Measurements from ENCODE around the gene LAMB4.

The LAMB4 gene

DNA sequence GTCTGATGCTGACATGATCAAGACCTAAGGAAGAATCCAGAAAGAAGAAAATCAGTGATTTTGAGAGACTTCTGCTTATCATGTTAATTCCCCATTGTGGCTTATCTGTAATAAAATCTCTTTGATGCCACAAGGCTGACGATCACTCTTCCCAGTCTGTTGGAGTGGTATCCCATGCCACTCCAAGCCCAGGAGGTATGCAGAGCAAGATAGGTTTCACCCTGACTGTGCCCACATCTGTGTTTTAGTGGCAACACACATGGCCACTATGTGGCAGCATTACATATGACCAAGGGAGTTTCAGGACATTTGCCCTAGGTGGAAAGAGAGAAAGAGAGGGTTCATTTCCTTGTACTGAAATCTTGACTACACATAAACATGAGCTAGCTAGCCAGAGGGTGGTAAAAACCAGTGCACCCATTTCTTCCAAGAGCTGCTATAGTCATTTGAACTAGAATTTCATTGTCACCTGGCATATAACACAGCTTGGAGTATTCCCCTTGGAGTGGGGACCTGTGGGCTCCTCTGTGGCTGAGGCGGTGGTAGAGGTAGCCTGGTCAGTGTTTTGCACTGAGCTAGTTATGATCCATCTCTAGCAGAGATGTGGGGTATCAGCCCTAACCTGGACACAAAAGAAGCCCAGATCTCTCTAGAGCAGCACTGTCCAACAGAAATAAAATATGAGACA lies 20.8 kb downstream of the LAMB4 start:
- DNase-seq (ENCODE audit: low read depth in 2 of 2) = no peak

DNA sequence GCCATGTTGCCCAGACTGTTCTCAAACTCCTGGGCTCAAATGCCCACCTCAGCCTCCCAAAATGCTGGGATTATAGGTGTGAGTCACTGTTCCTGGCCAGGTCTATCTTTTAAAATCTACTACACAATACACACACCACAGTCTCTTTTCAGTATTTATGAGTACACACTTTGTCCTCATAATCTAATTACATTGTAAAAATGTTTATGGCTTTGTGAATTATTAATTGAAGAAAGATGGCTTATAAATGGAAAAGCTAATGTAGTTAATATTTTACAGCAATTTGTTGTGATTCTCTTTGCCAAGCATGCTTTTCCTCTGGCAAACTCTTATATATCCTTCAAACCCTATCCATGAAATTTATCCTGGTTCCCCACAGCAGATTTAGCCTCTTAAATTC lies 22.0 kb downstream of the LAMB4 start:
- no peak for DNase-seq (ENCODE audit: low read depth in 2 of 2)

DNA sequence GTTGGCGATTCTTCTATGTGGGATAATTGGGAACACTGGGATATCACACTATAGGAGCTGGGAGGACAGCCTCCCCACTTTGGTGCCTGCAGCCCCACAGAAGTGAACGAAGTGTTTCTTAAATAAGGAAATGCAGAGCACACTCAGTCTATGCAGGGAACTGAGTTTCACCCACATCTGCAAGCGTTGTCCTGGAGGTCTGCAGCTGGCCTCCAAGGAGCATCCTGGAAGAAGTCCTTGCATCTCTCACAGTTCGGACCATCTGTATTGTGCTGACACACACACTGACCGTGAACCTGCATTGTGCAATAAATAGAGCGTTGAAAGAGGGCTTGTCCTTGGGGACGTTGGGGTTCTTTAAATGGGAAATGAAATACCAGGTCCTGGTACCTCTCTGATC lies 25.8 kb downstream of the LAMB4 start:
- DNase-seq (ENCODE audit: low read depth in 2 of 2) = no peak

DNA sequence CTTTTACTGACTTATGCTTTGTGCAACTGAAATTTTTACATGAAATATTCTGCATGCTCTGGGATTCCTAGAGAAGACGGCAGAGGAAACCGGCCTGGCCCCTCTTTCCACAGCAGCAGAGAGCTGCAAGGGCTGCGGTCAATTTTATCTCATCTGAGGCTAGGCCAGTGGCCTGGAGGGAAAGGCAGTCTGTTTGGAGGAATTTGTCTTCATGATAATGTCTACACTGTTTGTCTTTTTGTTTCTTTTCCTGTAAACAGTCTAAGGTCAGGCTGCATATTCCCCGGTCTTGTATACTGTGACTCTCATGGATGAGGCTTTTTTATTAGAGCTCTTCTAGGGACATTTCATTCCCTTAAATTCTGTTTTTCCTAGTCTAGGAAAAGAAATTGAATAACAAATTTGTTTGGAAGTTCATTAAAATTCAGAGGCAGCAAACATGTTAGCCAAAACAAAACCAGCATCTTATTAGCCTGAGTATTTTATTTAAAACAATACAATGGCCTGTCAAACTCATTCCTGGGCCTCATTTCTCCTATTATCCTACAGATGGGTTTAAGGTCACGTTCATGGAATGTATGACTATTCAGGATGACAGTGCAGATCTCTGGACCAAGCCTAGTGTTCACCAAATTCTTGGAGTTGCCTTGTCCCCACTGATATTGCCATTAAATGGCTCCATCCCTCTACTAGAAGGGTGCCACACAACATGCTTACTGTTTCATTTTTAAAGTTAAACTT lies 26.4 kb downstream of the LAMB4 start:
- no peak for DNase-seq (ENCODE audit: low read depth in 2 of 2)

DNA sequence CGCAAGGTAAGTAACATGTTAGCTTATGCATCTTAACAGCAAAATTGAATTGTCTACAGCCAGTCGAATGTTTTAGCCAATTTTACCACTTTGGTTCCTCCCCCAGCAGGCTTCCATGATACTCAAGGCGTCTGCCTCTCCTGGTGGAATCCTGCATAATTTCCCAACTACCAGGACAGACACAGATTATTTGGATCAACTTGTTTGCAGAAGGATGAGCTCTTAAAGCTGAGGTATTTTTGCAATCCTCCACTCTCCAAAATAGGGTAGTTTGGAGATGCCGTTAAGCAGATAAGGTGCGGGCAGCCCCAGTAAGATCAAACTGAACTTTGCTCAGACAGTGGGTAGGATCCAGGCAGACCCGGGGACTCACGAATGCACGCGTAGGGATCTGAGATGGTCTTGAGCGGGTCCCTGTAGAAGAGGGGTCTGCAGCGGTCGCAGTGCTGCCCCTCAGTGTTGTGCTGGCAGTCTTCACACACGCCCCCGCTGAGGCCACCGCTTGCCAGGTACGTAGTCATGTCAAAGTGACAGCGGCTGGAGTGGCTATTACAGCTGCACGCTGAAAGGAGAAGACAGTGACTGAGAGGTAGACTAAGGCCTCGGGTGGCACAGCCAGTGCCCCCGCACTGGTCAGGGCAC lies 27.4 kb downstream of the LAMB4 start:
- DNase-seq (ENCODE audit: low read depth in 2 of 2) = no peak

DNA sequence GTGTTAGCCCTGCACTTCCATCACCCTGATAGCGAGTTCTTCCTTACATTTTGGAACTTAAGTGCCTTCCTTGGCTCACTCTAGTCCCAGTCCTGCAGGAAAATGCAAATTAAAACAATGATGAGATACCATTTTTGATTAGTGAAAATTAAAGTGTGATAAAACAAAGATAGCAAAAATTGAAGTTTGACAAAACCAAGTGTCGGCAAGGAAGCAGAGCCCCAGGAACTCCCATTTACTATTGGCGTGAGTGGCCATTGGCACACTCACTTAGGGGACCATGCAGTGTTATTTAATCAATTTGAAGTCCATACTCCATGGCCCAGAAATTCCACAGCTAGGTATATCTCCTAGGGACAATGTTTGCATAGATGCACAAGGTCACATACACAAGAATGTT lies 28.4 kb downstream of the LAMB4 start:
- DNase-seq (ENCODE audit: low read depth in 2 of 2) = no peak

DNA sequence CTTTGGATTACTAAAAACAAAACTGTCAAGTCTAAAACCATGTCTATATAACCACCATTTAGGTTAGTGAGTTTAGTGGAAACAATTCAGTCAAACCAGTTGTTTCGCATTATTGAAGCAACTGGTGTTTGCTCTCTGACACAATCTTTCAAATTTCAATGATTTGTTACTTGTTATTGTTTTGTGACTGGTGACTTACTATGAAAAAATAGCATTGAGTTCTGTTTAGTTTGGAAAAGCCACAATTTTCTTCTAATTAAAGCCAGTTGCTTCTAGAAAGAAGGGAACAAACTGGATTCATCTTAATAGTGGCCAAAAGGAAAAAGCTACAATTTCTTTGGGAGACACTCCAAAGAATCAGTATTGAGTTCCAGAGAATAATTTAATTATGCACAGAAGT lies 30.4 kb downstream of the LAMB4 start:
- no peak for DNase-seq (ENCODE audit: low read depth in 2 of 2)

DNA sequence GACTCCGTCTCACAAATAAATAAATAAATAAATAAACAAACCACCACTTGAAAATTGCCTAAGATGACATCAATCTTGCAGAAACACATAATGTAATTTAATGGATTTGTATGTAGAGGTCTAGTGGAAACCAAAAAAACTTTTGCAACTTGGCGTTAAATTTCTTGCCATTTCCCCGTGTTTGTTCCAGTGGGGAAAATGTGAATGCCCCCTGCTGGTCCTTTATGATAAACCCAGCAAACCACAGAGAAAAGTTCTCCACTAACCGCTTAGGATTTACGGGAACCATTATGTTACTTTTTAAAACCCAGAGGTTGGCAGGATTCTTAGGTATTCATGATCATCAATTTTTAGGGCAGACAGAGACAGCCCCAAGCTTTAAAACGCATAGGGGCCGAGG lies 32.5 kb downstream of the LAMB4 start:
- DNase-seq (ENCODE audit: low read depth in 2 of 2) = no peak

DNA sequence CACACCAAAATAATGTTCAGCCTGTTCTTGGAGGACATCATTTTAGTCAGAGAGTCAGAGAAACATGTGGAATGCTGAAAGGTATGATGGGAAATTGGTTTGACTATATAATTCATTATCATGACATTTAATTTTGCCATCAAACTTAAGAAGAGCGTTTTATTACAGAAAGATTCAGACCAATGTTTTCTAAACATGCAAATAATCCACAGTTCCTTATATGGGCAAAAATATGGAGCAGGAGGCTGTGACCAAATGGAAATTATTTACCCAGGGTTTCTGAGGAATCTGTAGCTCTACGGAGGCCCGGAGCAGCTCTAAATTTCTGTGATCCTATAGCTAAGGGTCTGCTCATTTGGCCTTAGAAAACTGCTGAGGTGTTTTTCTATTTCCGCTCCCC lies 33.2 kb downstream of the LAMB4 start:
- no peak for DNase-seq (ENCODE audit: low read depth in 2 of 2)

DNA sequence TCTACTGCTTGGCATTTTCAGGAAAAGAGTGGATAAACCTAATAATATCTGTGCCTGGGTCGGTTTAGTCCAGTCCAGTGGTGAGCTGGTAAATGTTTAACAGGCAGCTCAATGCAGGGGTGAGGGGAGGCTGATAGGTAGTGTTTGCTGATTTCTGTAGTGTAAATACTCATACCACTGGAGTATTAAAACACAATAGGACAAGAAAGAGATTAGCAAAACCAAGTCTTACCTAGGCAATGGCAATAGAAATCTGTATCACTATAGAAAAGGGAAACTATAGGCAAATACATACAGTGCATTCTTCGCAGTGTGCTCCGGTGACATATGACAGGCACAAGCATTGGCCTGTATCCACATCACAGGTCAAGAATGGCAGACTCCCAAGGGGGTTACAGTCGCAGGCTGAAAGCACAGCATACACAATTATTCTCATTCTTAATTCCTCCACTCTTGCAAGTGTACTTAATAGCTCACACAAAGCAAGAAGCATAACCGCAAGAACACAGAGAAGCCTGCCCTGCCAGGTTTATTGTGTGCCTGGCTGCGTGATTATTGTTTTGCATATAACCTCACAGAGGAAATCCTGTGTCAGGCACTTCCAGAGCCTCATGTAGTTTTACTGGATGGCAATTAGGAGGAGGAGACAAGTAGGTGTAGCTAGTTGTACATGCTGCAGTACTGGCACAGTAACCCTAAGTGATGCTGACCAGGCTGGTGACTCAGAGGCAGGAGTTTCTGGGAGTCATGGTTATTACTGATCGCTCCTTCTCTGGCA lies 35.0 kb downstream of the LAMB4 start:
- DNase-seq (ENCODE audit: low read depth in 2 of 2) = no peak

DNA sequence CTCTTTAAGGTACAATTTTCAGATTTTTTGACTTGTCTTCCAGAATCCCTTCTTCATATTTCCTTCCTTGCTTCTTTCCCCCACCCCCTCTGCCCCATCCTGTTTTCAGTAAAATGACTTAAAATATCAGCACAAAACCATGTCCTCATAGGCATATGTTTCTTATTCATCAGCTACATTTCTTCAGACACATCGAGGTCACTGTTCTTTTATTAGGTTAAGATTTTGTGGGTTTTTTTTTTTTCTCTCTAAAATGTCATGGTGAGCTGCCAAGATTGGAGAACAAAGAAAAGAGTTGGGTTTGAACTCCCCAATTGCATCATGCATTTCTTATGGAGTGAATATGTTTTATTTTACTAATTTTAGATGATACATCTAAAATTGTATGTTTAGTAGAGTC lies 35.8 kb downstream of the LAMB4 start:
- no peak for DNase-seq (ENCODE audit: low read depth in 2 of 2)

DNA sequence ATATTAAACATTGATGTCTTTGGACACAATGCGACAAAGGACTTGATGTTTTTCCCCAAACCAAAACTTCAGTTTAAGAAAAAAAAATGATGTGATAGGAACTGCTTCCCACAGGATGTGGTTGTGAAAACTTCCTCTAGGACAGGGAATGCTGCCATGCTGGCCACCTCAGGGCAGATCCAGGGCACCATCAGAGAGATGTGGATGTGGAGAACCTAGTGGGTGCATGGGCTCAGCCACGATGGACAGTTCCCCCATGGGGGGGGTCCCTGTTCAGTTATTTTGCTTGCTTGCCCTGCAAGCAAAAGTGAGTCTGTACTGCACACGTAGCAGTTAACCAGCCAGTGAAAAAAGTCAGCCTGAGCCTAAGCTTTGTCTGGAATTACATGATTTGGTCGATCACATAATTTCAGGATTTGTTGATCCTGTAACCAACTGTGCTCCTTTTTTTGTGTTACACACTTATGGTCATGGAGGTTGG lies 36.3 kb downstream of the LAMB4 start:
- DNase-seq (ENCODE audit: low read depth in 2 of 2) = no peak

DNA sequence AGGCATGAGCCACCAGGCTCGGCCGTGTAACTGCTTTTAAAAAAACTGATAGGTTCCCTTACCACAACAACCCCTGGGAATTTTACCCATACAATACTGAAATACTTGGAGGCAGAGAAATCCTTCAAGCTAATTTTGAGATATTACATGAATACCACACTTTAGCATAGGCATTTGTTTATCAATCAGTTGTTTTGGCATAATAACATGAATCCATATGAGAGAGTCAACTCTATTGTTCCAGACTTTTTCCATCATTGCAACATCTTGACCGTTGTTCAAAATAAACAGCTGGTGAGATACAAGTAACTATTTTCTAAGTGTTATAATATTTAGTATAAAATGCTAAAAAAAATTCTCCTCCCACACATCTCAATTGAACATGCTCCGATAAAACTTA lies 36.8 kb downstream of the LAMB4 start:
- DNase-seq (ENCODE audit: low read depth in 2 of 2) = no peak

DNA sequence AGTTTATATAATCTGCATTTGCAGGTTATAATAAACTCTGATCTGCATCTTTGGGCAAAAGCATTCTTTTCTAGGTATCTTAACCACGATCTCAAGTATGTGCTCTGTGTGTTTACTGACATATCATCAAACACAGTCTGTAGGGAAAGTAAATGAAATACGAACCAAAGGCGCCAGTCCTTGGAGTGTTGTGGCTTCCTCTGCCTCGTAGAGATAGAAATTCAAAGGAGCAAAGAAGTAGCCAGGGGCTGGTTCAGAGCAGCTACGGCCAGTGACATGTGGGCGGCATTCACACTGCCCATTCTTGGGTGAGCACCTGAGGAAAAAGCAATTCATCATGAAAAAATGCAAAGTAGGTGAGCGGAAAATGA lies 38.7 kb downstream of the LAMB4 start:
- DNase-seq (ENCODE audit: low read depth in 2 of 2) = no peak

DNA sequence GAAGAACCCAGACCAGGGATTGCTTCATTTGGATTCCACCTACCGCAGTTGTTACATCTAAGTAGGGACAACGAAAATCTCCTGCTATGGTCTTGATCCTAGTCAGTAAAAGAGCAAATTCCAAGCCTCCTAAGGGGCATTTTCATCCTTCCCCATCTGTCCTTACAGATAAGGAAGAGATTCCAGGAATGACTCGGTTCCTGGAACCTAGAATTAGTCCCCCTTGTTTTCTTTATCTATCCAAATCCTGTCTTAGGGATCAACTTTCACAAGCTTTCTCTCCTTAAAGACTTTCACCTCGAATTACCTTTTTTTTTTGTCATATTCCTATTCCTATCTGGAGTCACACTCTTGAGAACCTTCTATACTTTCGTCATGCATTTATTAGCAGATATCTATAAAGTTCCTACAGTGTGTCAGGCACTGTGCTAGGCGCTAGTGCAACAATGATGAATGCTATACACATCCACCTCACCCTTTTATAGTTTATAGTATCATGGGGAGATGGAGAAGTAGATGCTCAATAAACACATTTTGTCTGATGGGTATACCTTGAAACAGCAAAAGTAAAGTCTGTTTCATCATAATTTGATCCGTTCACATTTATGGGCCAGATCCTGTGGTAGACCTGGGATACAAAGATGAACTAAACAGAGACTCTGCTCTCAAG lies 39.2 kb downstream of the LAMB4 start:
- no peak for DNase-seq (ENCODE audit: low read depth in 2 of 2)

DNA sequence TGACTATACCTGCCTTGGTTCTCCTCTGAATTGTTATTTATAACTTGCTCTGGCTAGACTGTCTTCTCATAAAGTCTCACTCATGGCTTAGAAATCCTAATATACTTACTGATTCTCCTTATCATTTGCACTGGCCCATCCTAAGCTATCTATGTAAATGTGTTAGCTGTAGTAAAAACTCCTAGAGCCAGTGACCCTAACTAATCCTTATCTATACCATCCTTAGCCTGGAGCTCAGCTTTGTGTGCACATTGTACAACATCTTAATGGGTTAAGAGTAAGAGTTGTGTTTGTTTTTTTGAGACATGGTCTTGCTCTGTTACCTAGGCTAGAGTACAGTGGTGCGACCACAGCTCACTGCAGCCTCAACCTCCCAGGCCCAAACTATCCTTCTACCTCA lies 40.8 kb downstream of the LAMB4 start:
- DNase-seq (ENCODE audit: low read depth in 2 of 2) = no peak

DNA sequence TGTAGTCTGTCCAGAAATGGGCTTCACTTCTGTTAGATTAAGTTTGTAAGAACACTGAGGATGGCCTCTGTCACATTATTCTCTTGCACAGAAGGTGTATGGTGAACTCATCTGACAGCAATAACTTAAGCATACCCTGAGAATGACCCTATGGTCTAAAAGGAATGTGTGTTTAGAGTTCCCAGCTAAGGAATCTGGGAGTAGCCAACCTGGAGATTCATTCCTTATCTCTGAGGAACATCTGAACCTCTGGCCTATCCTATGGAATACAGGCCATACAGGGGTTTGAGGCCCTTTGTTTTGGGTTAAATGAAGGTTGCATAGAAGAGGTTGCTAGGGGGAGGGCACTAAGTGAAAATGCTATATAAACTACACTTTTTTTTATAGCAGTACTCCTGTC lies 41.4 kb downstream of the LAMB4 start:
- no peak for DNase-seq (ENCODE audit: low read depth in 2 of 2)

DNA sequence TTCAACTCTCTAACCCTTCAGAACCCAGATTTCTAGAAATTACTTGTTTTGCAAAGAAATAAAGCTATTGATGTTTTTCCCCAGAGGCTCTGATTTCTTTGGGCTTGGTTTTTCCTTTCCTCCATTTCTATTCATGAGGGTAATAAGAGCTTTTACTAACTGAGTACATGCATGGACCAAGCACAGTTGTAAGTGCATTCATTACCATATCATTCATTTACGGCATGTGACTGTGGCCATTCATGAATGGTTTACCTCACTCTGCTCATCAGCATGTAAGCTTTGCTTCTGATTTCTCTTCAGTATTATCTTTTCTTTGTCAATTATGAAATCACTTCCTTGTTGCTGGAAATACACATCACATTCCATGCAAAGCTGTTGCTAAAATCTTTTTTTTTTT lies 42.4 kb downstream of the LAMB4 start:
- DNase-seq (ENCODE audit: low read depth in 2 of 2) = no peak

DNA sequence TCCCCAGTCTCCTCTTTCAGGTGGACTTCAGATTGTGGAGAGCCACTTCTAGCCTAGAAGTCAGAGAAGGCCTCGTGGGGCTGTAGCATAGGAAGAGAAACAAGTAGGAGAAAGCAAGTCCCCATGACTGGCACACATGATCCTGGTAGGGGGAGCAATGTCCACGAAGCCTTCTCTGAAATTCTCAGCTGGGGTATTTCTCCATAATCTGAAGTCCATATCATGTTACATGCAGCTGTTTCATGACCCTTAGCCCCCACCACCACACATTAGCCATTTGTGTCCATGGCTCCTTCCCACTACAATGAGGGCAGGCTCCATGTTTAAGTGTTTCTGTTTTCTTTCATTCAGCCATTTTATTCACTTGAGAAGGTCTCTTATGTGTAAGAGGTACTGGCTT lies 43.2 kb downstream of the LAMB4 start:
- no peak for DNase-seq (ENCODE audit: low read depth in 2 of 2)

DNA sequence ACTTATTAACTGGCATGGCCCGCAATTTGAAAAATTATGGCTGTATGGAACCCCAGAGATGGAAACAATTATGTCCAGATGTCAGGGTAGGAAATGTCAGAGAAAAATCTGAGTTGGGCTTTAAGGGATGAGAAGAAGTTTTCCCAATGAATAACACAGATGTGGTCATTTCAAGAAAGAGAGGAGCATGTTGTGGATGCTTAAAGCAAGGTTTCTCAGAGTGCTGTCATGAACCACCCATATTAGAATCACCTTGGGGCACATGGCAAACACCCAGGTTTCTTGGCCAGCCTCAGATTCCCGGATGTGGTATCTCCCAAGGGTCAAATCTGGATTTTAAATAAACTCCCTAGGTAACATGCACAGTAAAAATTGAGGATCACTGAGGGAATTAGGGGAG lies 43.6 kb downstream of the LAMB4 start:
- no peak for DNase-seq (ENCODE audit: low read depth in 2 of 2)

DNA sequence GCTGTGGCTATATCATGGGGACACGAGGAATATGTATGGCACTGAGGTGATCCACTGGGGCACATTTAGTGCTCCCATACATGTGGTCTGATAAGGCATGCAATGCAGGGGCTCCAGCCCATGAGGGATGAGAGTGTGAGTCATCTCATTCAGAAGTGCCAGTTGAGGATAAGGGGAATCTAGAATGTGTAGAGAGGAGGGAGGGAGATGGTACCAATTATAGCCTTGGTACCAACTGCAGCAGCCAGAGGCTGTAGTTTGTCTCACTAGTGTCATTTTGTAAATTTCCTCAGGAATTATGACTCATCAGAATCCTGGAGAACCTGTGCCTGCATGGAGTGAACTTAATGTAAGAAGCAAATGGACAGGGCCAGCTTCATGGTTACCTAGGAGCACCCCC lies 46.2 kb downstream of the LAMB4 start:
- no peak for DNase-seq (ENCODE audit: low read depth in 2 of 2)

Measured in stimulated activated CD4-positive, alpha-beta T cell treated with anti-CD3 and anti-CD28 coated beads, Interleukin-15, amount 100 ng/mL, for 48 hours (primary cell).